ENCODE data around the gene LMLN.

- TF ChIP-seq CTCF (IDR thresholded peaks at IDR 0.05; ENCODE audit: control extremely low read depth in 1 of 3, insufficient read depth in 1 of 3, low read depth in 1 of 3, low read length in 3 of 3) (peak in 2 of 3 experiments; percentile 11 to 25; a peak in 2 of 4 replicates), SIN3A (conservative IDR thresholded peaks at IDR 0.05 in 1 of 2, IDR thresholded peaks at IDR 0.05 in 1 of 2; ENCODE audit: low read depth in 1 of 2, low read length in 2 of 2) (no peak), HDAC2 (IDR thresholded peaks at IDR 0.05; ENCODE audit: borderline replicate concordance in 1 of 2, low read depth in 2 of 2, low read length in 2 of 2) (no peak), RFX5 (IDR thresholded peaks at IDR 0.05; ENCODE audit: borderline replicate concordance, low read depth, low read length) (no peak), POLR2A (IDR thresholded peaks at IDR 0.05; ENCODE audit: control extremely low read depth in 1 of 2, low read depth in 2 of 2, low read length in 2 of 2) (no peak), NANOG (IDR thresholded peaks at IDR 0.05; ENCODE audit: insufficient read depth, low read depth, low read length, poor library complexity, severe bottlenecking) (no peak)
Observed at GRCh38 chr3:198079771-198080520, 119.9 kb downstream of the LMLN start.

All from H1 (cell line).